Peyer's patch (tissue), 4 donors: ENCODE data around the gene AEBP2.

ENCODE experiments used
- POLR2A ChIP-seq, 2 donors: fragments of 450-650 bp; IDR thresholded peaks; one replicate each; pipeline ENCODE4 v1.5.1; 2017; ENCODE audit warnings: antibody characterized with exemption in 2 of 2, mild to moderate bottlenecking in 2 of 2, moderate library complexity in 2 of 2
- TF ChIP-seq, protein P1 (sequence below), 6 experiments: fragments of 450-650 bp in 4 of 6; fragments of 200-600 bp in 2 of 6; sonication (generic) in 1 of 6; IDR thresholded peaks; one replicate each; pipeline ENCODE4 v1.5.1; 2017 to 2019; ENCODE audit warnings: antibody characterized with exemption in 6 of 6, mild to moderate bottlenecking in 3 of 6, moderate library complexity in 1 of 6

- TF ChIP-seq, protein P1, sequence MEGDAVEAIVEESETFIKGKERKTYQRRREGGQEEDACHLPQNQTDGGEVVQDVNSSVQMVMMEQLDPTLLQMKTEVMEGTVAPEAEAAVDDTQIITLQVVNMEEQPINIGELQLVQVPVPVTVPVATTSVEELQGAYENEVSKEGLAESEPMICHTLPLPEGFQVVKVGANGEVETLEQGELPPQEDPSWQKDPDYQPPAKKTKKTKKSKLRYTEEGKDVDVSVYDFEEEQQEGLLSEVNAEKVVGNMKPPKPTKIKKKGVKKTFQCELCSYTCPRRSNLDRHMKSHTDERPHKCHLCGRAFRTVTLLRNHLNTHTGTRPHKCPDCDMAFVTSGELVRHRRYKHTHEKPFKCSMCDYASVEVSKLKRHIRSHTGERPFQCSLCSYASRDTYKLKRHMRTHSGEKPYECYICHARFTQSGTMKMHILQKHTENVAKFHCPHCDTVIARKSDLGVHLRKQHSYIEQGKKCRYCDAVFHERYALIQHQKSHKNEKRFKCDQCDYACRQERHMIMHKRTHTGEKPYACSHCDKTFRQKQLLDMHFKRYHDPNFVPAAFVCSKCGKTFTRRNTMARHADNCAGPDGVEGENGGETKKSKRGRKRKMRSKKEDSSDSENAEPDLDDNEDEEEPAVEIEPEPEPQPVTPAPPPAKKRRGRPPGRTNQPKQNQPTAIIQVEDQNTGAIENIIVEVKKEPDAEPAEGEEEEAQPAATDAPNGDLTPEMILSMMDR (IDR thresholded peaks at IDR 0.05): no peak
- no peak for TF ChIP-seq POLR2A (IDR thresholded peaks at IDR 0.05)
Observed at GRCh38 chr12:19520646-19521415, 81.5 kb downstream of the AEBP2 start.
